PC-3 (cell line): ENCODE data around the gene ZNF213.

Experiments
- EZH2 ChIP-seq: fragments of 300-600 bp; sonication (generic); IDR thresholded peaks from one replicate; pipeline ENCODE4 v1.6.1; 2017; ENCODE audit warnings: antibody characterized with exemption, mild to moderate bottlenecking, low read length; ENCODE audit not compliant: unreplicated experiment
- EZH2phosphoT487 ChIP-seq: fragments of 300-600 bp; sonication (generic); IDR thresholded peaks from 2 replicates; pipeline ENCODE4 v1.6.1; 2018; ENCODE audit warnings: mild to moderate bottlenecking, antibody characterized with exemption, low read length, borderline replicate concordance
- TF ChIP-seq, protein P1 (sequence below): fragments of 300-600 bp; sonication (generic); conservative IDR thresholded peaks from 2 replicates; pipeline ENCODE4 v1.5.1; 2017; ENCODE audit warnings: antibody characterized with exemption, low read depth, mild to moderate bottlenecking, low read length

DNA sequence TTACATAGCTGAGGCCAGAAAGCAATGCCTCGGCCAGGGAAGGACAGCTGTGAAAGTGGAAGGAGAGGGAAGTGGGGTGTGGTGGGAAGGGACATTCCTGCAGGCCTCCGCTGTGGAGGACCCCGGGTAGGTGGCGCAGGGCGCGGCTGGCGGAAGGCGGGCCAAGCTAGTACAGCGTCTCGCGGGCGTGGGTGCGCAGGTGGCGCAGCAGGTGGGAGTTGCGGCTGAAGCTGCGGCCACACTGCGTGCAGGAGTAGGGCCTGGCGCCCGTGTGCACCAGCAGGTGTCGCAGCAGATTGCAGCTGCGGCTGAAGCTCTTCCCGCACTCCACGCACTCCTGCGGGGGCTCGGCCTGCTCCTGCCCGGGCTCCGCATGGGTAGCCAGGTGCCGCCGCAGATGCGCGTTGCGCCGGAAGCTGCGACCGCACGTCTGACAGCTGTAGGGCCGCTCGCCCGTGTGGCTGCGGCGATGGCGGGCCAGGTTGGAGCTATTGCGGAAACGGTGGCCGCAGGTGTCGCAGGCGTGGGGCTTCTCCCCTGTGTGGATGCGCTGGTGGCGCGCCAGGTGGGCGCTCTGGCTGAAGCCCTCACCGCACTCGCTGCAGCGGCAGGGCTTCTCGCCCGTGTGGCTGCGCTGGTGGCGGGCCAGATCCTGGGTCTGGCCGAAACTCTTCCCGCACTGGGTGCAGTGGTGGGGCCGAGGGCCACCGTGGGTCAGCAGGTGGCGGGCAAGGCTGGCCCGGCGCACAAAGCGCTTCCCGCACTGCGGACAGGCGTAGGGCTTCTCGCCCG, 45.7 kb upstream of the ZNF213 start:
- TF ChIP-seq, protein P1, sequence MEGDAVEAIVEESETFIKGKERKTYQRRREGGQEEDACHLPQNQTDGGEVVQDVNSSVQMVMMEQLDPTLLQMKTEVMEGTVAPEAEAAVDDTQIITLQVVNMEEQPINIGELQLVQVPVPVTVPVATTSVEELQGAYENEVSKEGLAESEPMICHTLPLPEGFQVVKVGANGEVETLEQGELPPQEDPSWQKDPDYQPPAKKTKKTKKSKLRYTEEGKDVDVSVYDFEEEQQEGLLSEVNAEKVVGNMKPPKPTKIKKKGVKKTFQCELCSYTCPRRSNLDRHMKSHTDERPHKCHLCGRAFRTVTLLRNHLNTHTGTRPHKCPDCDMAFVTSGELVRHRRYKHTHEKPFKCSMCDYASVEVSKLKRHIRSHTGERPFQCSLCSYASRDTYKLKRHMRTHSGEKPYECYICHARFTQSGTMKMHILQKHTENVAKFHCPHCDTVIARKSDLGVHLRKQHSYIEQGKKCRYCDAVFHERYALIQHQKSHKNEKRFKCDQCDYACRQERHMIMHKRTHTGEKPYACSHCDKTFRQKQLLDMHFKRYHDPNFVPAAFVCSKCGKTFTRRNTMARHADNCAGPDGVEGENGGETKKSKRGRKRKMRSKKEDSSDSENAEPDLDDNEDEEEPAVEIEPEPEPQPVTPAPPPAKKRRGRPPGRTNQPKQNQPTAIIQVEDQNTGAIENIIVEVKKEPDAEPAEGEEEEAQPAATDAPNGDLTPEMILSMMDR = no peak
- TF ChIP-seq EZH2 (no peak), EZH2phosphoT487 (no peak)
